Immature natural killer cell (primary cell): ENCODE results near the gene NPIPA2. TPM values are rescaled to one million over a fixed set of nuclear protein-coding genes. Genes with fewer than 3 reads are reported as not detected.
"Not testable (repeated sequence)": the region's sequence is repeated elsewhere in the genome, so short reads cannot be mapped to it uniquely, and the experiment has no call there.

Experiments
- DNase-seq, 3 donors: peaks; one replicate each; pipeline ENCODE4 v3.0.0; 2022; ENCODE audit warnings: mixed read lengths in 1 of 3
- H3K27ac Mint-ChIP-seq, 6 donors: one replicate each; pipeline ENCODE4 v1.8.0; 2020; ENCODE audit warnings: mixed read lengths in 6 of 6, mild to moderate bottlenecking in 5 of 6, inconsistent platforms in 4 of 6, moderate library complexity in 3 of 6
- H3K27me3 Mint-ChIP-seq, 3 donors: one replicate each; pipeline ENCODE4 v1.8.0; 2020 to 2021; ENCODE audit warnings: low read depth in 3 of 3, mild to moderate bottlenecking in 3 of 3, mixed read lengths in 3 of 3, moderate library complexity in 3 of 3, inconsistent platforms in 1 of 3
- H3K36me3 Mint-ChIP-seq, 3 donors: one replicate each; pipeline ENCODE4 v1.8.0; 2020; ENCODE audit warnings: mixed read lengths in 3 of 3, inconsistent platforms in 2 of 3, mild to moderate bottlenecking in 2 of 3
- H3K4me1 Mint-ChIP-seq, 2 donors: one replicate each; pipeline ENCODE4 v1.8.0; 2020; ENCODE audit warnings: inconsistent platforms in 2 of 2, mild to moderate bottlenecking in 2 of 2, mixed read lengths in 2 of 2, moderate library complexity in 1 of 2
- H3K4me3 Mint-ChIP-seq, 5 donors: one replicate each; pipeline ENCODE4 v1.8.0; 2020; ENCODE audit warnings: mild to moderate bottlenecking in 5 of 5, mixed read lengths in 5 of 5, inconsistent platforms in 3 of 5, moderate library complexity in 3 of 5
- H3K9me3 Mint-ChIP-seq, 6 donors: one replicate each; pipeline ENCODE4 v1.8.0; 2020; ENCODE audit warnings: mild to moderate bottlenecking in 6 of 6, mixed read lengths in 6 of 6, inconsistent platforms in 4 of 6, moderate library complexity in 3 of 6
- polyA plus RNA-seq, 3 donors: library from polyadenylated mRNA; unstranded; fragments of 300-500 nt; fragmentation: Illumina TruSeq; gene quantifications; one replicate each; pipeline ENCODE4 v1.2.3, GENCODE V29; 2021

The NPIPA2 gene
- polyA plus RNA-seq, 3 donors from 2014 or later = not detected

DNA sequence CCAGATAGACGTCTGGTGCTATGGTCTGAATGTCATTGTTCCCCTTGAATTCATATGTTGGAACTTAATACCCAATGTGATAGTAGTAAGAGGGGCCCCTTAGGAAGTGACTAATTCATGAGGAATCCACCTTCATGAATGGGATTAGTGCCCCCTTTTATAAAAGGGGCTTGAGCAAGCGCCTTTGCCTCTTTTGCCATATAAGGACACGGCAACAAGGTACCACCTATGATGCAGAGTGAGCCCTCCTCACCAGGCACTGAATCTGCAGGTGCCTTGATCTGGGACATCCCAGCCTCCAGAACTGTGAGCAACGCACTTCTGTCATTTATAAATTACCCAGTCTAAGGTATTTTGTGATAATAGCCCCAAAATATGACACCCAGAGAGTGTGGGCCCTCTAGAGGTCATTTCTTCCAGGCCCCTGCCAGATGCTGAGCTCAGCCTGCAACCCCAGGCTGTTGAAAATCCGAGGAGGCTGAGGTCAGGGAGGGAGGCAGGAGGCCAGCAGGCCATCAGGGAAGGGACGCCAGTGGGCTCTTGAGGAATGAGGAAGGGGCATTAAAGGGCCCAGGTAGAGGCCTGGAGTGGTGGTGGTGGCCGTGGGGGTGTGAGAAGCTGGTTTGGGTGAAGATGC is 48.1 kb downstream of the NPIPA2 start:
- not testable (repeated sequence) for H3K9me3 Mint-ChIP-seq, H3K4me3 Mint-ChIP-seq, H3K27ac Mint-ChIP-seq, H3K27me3 Mint-ChIP-seq, DNase-seq, H3K4me1 Mint-ChIP-seq, H3K36me3 Mint-ChIP-seq

DNA sequence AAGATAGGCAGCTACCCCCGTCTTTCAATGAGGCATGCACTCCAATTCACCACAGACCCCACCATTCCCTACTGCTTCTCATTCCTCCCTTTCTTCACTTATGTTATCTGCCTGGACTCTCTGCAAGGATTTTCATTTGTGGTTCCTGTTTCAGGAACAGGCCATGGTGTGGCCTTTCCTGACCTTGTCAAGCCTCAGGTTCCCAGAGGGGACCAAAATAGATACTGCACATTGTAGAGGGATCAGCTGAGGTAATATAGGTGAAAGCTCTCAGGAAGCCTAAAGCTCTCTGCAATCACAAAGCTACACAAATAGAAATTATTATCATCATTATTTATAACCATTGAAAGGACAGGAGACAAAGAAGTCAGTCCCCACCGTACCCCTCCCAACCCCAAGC is 50.6 kb downstream of the NPIPA2 start:
- H3K36me3 Mint-ChIP-seq, H3K27me3 Mint-ChIP-seq, H3K9me3 Mint-ChIP-seq, DNase-seq, H3K4me3 Mint-ChIP-seq, H3K4me1 Mint-ChIP-seq, H3K27ac Mint-ChIP-seq: not testable (repeated sequence)

DNA sequence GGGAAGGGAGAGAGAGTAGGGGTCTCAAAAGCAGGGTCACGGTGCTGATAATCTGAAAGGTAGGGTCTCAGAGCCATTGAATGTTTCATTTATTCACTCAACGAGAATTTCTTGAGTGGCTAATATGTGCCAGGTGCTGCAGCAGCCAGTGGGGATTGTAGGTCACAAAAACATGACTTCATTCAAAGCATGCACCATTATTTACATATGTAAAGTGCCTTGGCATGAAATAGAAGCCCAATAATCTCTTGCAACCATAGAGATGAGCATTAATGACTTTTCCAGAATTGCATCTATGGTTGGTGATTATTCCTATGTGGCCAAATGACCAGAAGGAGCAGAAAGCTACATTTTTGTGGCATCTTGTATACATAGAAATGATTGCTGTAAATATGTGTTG is 55.2 kb downstream of the NPIPA2 start:
- not testable (repeated sequence) for H3K36me3 Mint-ChIP-seq, H3K4me1 Mint-ChIP-seq, H3K9me3 Mint-ChIP-seq, H3K27me3 Mint-ChIP-seq, H3K27ac Mint-ChIP-seq, H3K4me3 Mint-ChIP-seq, DNase-seq

DNA sequence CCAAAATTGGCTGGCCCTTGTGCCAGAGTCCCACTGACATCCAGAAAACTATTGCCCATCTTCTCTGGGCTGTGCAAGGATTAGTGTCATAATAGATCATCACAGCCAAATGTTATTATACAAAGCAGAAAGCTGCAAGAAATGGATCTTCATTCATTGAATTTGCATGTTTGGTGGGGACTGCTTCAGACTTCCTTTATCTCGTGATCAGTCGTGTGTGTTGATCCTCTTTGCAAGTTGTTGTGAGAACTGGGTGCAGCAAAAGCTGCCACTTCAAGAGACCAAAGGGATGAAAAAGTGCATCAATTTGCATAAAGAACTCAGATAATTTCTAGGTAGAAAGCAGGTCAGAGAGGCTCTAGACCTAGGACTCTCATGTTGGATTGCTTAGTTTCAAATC is 61.2 kb downstream of the NPIPA2 start:
- not testable (repeated sequence) for H3K27me3 Mint-ChIP-seq, DNase-seq, H3K27ac Mint-ChIP-seq, H3K4me3 Mint-ChIP-seq, H3K36me3 Mint-ChIP-seq, H3K9me3 Mint-ChIP-seq, H3K4me1 Mint-ChIP-seq

DNA sequence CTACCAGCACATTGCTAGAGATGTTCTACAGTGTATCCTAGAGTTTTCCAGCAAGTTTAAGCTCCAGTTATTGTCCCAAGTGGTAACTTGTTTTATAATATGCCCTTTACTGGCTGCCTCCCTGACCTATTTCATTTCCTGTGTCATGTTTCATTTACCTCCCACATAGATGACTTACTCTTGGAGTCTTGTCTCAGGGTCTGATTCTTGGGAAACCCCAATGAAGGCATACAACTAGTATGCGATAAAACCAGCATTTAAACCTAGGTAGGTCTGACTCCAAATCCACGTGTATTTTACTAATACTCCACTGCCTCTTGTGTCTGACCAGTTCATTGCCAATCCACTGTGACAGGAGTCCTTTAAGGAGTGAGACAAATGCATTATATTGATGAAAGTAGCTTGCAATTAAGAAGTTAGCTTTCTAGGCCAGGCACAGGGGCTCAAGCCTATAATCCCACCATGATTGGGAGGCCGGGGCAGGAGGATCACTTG is 64.9 kb downstream of the NPIPA2 start:
- not testable (repeated sequence) for DNase-seq, H3K4me1 Mint-ChIP-seq, H3K27ac Mint-ChIP-seq, H3K27me3 Mint-ChIP-seq, H3K9me3 Mint-ChIP-seq, H3K4me3 Mint-ChIP-seq, H3K36me3 Mint-ChIP-seq

DNA sequence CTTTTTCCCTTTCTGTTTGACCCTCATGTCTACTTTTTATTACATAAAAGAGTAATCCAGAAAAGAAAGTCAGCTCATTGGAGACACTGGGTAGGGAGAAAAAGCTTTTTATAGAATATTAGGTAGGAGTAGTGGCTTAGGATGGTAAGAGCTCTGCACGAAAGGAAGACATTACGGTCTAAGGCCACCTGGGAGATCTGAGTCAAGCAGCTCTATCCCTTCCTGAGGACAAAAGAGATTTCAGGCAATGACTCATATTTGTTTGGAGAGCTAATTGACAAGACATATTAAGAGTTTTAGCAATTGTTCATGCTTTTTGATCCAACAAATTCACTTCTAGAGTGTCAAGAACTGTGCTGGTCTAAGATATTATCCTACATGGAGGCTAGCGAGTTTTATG is 71.6 kb downstream of the NPIPA2 start:
- DNase-seq, H3K27me3 Mint-ChIP-seq, H3K27ac Mint-ChIP-seq, H3K9me3 Mint-ChIP-seq, H3K36me3 Mint-ChIP-seq, H3K4me1 Mint-ChIP-seq, H3K4me3 Mint-ChIP-seq: not testable (repeated sequence)

Other genes starting within 250 kb of the NPIPA2 start
- 10 to 100 TPM; 36.3 to 60.4 (median 52.9) TPM for gene PARN, start 112.3 kb upstream of the NPIPA2 start, polyA plus RNA-seq
- gene BFAR, start 109.6 kb upstream of the NPIPA2 start, polyA plus RNA-seq = 10 to 100 TPM; 33.7 to 48.0 (median 44.2) TPM
- gene PLA2G10, start 48.2 kb upstream of the NPIPA2 start, polyA plus RNA-seq = not detected
- not detected for gene NPIPA3, start 39.1 kb upstream of the NPIPA2 start, polyA plus RNA-seq
- gene NOMO1, start 91.2 kb downstream of the NPIPA2 start, polyA plus RNA-seq = 10 to 100 TPM; 34.0 to 63.8 (median 40.2) TPM
- 1 to 10 TPM in 2 of 3 donors, under 1 TPM in 1; 0.55 to 4.2 (median 1.0) TPM for gene NPIPA1, start 194.9 kb downstream of the NPIPA2 start, polyA plus RNA-seq
- 10 to 100 TPM; 14.0 to 54.1 (median 24.9) TPM for gene PDXDC1, start 232.5 kb downstream of the NPIPA2 start, polyA plus RNA-seq